Adrenal gland (tissue), 12 donors: ENCODE data around the gene TBC1D9. TPM values are rescaled to one million over a fixed set of nuclear protein-coding genes. Genes with fewer than 3 reads are reported as not detected.

Experiments
- DNase-seq, 7 donors: peaks; one replicate each; pipeline ENCODE4 v3.0.0-alpha.2; 2019 to 2020
- H3K27ac ChIP-seq, 5 donors: fragments of 200-600 bp; sonication (generic) in 4 of 5; 1 replicate in 3 of 5; 2 replicates in 2 of 5; pipeline versions ENCODE4 v1.5.1 to v1.8.0; 2016 to 2020; ENCODE audit warnings: mild to moderate bottlenecking in 1 of 5
- H3K27me3 ChIP-seq: fragments of 200-600 bp; 2 replicates; pipeline ENCODE4 v1.8.0; 2021
- H3K36me3 ChIP-seq, 2 donors: fragments of 200-600 bp; replicated peaks in 1 of 2; 1 replicate in 1 of 2; 2 replicates in 1 of 2; pipeline versions ENCODE4 v1.5.1 to v1.8.0; 2018 to 2022
- H3K4me1 ChIP-seq, 2 donors: fragments of 200-600 bp; replicated peaks in 1 of 2; 1 replicate in 1 of 2; 2 replicates in 1 of 2; pipeline versions ENCODE4 v1.5.1 to v1.8.0; 2018 to 2021
- H3K4me3 ChIP-seq, 4 donors: fragments of 200-600 bp; sonication (generic) in 3 of 4; one replicate each; pipeline ENCODE4 v1.5.1; 2016 to 2018
- H3K9me3 ChIP-seq, 3 donors: fragments of 200-600 bp; sonication (generic) in 1 of 3; replicated peaks in 1 of 3; 1 replicate in 2 of 3; 2 replicates in 1 of 3; pipeline versions ENCODE4 v1.5.1 to v1.8.0; 2016 to 2021
- CTCF ChIP-seq, 6 experiments: fragments of 450-650 bp in 4 of 6; fragments of 200-600 bp in 2 of 6; sonication (generic) in 1 of 6; IDR thresholded peaks; 1 replicate in 5 of 6; 2 replicates in 1 of 6; pipeline versions ENCODE4 v1.5.1 to v1.8.0; 2016 to 2021; ENCODE audit warnings: antibody characterized with exemption in 6 of 6, mild to moderate bottlenecking in 2 of 6, moderate library complexity in 1 of 6
- POLR2A ChIP-seq, 2 donors: fragments of 450-650 bp; IDR thresholded peaks; one replicate each; pipeline ENCODE4 v1.6.1; 2017; ENCODE audit warnings: antibody characterized with exemption in 2 of 2, mild to moderate bottlenecking in 2 of 2, moderate library complexity in 1 of 2
- WGBS, 4 donors: extraction: QIAGEN DNeasy Blood & Tissue Kit in 2 of 4; methylation state at CpG; one replicate each; pipeline versions ENCODE4 v1.1.5 to v1.1.7; 2013 to 2017; 5-methylcytosine and 5-hydroxymethylcytosine counted together
- intact Hi-C, 2 donors: fragments of 100-400 bp; cut with DNase I; formaldehyde crosslinking; loops; one replicate each; pipeline versions ENCODE4 v1.14.1 to v1.15.0; 2022 to 2023
- polyA plus RNA-seq, 3 donors: library from polyadenylated mRNA; stranded (reverse); fragments of 200-250 nt in 2 of 3; fragments of 350-450 nt in 1 of 3; fragmentation: Illumina TruSeq in 1 of 3; extraction: RNeasy Lipid Tissue Mini Kit (QIAGEN cat#74804) in 1 of 3; gene quantifications; one replicate each; pipeline ENCODE4 v1.2.3, GENCODE V29; 2013 to 2014
- total RNA-seq, 9 donors: library from RNA; depleted of rRNA in 4 of 9; stranded (reverse); fragments of >200 nt in 4 of 9; fragments of 120-200 nt in 1 of 9; fragmentation: NEBNext Ultra II Directional in 1 of 9; extraction: Animal tissue kit (Norgen Biotek cat#: 25700) in 1 of 9; gene quantifications; one replicate each; pipeline versions ENCODE4 v1.1.0 to v1.2.4, GENCODE V29; 2013 to 2023
- donor health status: healthy with polysubstance abuse.
- donor health status: Bipolar disorder and iron deficiency.
- donor health status: DM: yes; HTN: yes; CAD: no.
- donor health status: DM: no; HTN: no; CAD: no.
- donor health status: DM: no; HTN: no; CAD: no.
- donor health status: DM: yes; HTN: yes; CAD: no.

TBC1D9 gene
- total and polyA plus RNA-seq, 12 donors: 3.8 to 27.7 (median 14.3) TPM

GRCh38 chr4:140644470-140645185 is 111.6 kb downstream of the TBC1D9 start:
- TF ChIP-seq CTCF (IDR thresholded peaks at IDR 0.05) (no peak), POLR2A (IDR thresholded peaks at IDR 0.05) (no peak)
- H3K4me1 ChIP-seq: no peaks in the 10 kb centered on the region
- intact Hi-C loops: no loop called here

GRCh38 chr4:140643571-140644055 is 112.6 kb downstream of the TBC1D9 start:
- TF ChIP-seq CTCF (IDR thresholded peaks at IDR 0.05): no peak
- TF ChIP-seq POLR2A (IDR thresholded peaks at IDR 0.05): no peak
- WGBS, 4 donors: 97 to 98% (median 98%) methylated on average over 15 to 33 of the region's 33 CpGs
- no peak for DNase-seq
- H3K4me3 ChIP-seq: no peak overlapping the region
- no peak overlapping the region for H3K27ac ChIP-seq
- H3K36me3 ChIP-seq: peaks cover 0 to 12% of the 10 kb centered on the region in 2 donors
- no peaks in the 10 kb centered on the region for H3K27me3 ChIP-seq
- H3K4me1 ChIP-seq: no peaks in the 10 kb centered on the region
- intact Hi-C loops: no loop called here
- H3K9me3 ChIP-seq: no peaks in the 10 kb centered on the region

More at GRCh38 chr4:140644470-140645185, 111.6 kb downstream of the TBC1D9 start:
- H3K27me3 ChIP-seq: no peaks in the 10 kb centered on the region
- H3K27ac ChIP-seq: no peak overlapping the region
- 92 to 96% (median 94%) methylated on average over 7 to 25 of the region's 25 CpGs for WGBS, 4 donors
- peaks cover 0 to 12% of the 10 kb centered on the region in 2 donors for H3K36me3 ChIP-seq
- no peaks in the 10 kb centered on the region for H3K9me3 ChIP-seq
- H3K4me3 ChIP-seq: no peak overlapping the region
- DNase-seq: no peak

GRCh38 chr4:140642674-140643437 is 113.3 kb downstream of the TBC1D9 start:
- no peaks in the 10 kb centered on the region for H3K27me3 ChIP-seq
- intact Hi-C loops: no loop called here

More at GRCh38 chr4:140642674-140643437, 113.3 kb downstream of the TBC1D9 start:
- TF ChIP-seq POLR2A (IDR thresholded peaks at IDR 0.05) (no peak), CTCF (IDR thresholded peaks at IDR 0.05) (no peak)
- no peak overlapping the region for H3K27ac ChIP-seq
- no peaks in the 10 kb centered on the region for H3K9me3 ChIP-seq
- no peak for DNase-seq
- WGBS, 4 donors: 97 to 98% (median 97%) methylated on average over 30 to 33 of the region's 33 CpGs
- no peaks in the 10 kb centered on the region for H3K4me1 ChIP-seq
- H3K4me3 ChIP-seq: no peak overlapping the region
- H3K36me3 ChIP-seq: peaks cover 0 to 12% of the 10 kb centered on the region in 2 donors
